HepG2 (cell line): Measurements from ENCODE around the gene SHFL. TPM values are rescaled to one million over a fixed set of nuclear protein-coding genes. Genes with fewer than 3 reads are reported as not detected.

ENCODE experiments used
- KAT7 ChIP-seq: IDR thresholded peaks from 2 replicates; pipeline ENCODE4 v1.6.1; 2018; ENCODE audit warnings: borderline replicate concordance, missing compliant biosample characterization
- NKX3-1 ChIP-seq: sonication (generic); formaldehyde crosslinking; IDR thresholded peaks from 2 replicates; pipeline ENCODE4 v1.5.0; 2020; ENCODE audit warnings: missing genetic modification reagents
- POLR2A ChIP-seq, 2 experiments: IDR thresholded peaks; 2 replicates each; pipeline ENCODE4 v1.6.1; 2011; ENCODE audit warnings: low read depth in 2 of 2, low read length in 2 of 2, mild to moderate bottlenecking in 1 of 2, moderate library complexity in 1 of 2; ENCODE audit not compliant: insufficient read depth in 1 of 2
- POLR2AphosphoS5 ChIP-seq: IDR thresholded peaks from 2 replicates; pipeline ENCODE4 v1.6.1; 2012; ENCODE audit warnings: low read depth, low read length
- REL ChIP-seq: sonication (generic); formaldehyde crosslinking; conservative IDR thresholded peaks from 2 replicates; pipeline ENCODE4 v1.8.0; 2022; ENCODE audit warnings: mild to moderate bottlenecking, missing genetic modification reagents, moderate library complexity
- SCMH1 ChIP-seq: sonication (generic); formaldehyde crosslinking; IDR thresholded peaks from 2 replicates; pipeline ENCODE4 v1.9.0; 2021; ENCODE audit warnings: missing genetic modification reagents, mild to moderate bottlenecking, borderline replicate concordance
- SOX6 ChIP-seq, 2 experiments: fragments of 450-650 bp in 1 of 2; sonication (generic) in 1 of 2; formaldehyde crosslinking in 1 of 2; IDR thresholded peaks; 2 replicates each; pipeline versions ENCODE4 v1.4.0 to v1.6.1; 2017 to 2020; ENCODE audit warnings: antibody characterized with exemption in 1 of 2, mild to moderate bottlenecking in 1 of 2, missing genetic modification reagents in 1 of 2
- ZBTB42 ChIP-seq: sonication (generic); formaldehyde crosslinking; IDR thresholded peaks from 2 replicates; pipeline ENCODE4 v1.5.0; 2020; ENCODE audit warnings: mild to moderate bottlenecking, missing genetic modification reagents
- ZNF468 ChIP-seq: sonication (generic); formaldehyde crosslinking; IDR thresholded peaks from 2 replicates; pipeline ENCODE4 v1.8.0; 2022; ENCODE audit warnings: mild to moderate bottlenecking, moderate library complexity, missing genetic modification reagents
- ZNF547 ChIP-seq: sonication (generic); formaldehyde crosslinking; IDR thresholded peaks from 2 replicates; pipeline ENCODE4 v1.5.1; 2020; ENCODE audit warnings: mild to moderate bottlenecking, missing genetic modification reagents
- ZSCAN9 ChIP-seq: IDR thresholded peaks from 2 replicates; pipeline ENCODE4 v1.6.1; 2016; ENCODE audit warnings: borderline replicate concordance
- polyA plus RNA-seq, 8 experiments: library from polyadenylated mRNA; depleted of rRNA in 3 of 8; stranded (reverse) in 7 of 8; unstranded in 1 of 8; fragments of >200 nt; fragmentation: Illumina TruSeq in 4 of 8; extraction: Trizol in 4 of 8; gene quantifications; 2 replicates each; pipeline versions ENCODE4 v1.2.1 to v1.2.3, GENCODE V29; 2011 to 2016; ENCODE audit warnings: low read depth in 4 of 8, missing spikeins in 1 of 8, mixed read lengths in 1 of 8; ENCODE audit not compliant: insufficient read depth in 1 of 8
- total RNA-seq, 5 experiments: library from RNA; depleted of rRNA; stranded (reverse); fragments of >200 nt; fragmentation: Illumina TruSeq; extraction: Trizol; gene quantifications; 2 replicates each; pipeline ENCODE4 v1.2.3, GENCODE V29; 2016; ENCODE audit warnings: low read depth in 1 of 5
- TF ChIP-seq, protein P1 (sequence below), 2 experiments: IDR thresholded peaks; 2 replicates each; pipeline ENCODE4 v1.6.1; 2011 to 2012; ENCODE audit warnings: low read length in 2 of 2, borderline replicate concordance in 1 of 2, low read depth in 1 of 2, mild to moderate bottlenecking in 1 of 2, moderate library complexity in 1 of 2
- TF ChIP-seq, protein P2 (sequence below): sonication (generic); formaldehyde crosslinking; IDR thresholded peaks from 2 replicates; pipeline ENCODE4 v1.4.0; 2020; ENCODE audit warnings: missing genetic modification reagents
- TF ChIP-seq, protein P3 (sequence below): sonication (generic); formaldehyde crosslinking; IDR thresholded peaks from 2 replicates; pipeline ENCODE4 v1.4.0; 2020; ENCODE audit warnings: mild to moderate bottlenecking, missing genetic modification reagents
- TF ChIP-seq, protein P4 (sequence below): IDR thresholded peaks from 2 replicates; pipeline ENCODE4 v1.6.1; 2016; ENCODE audit warnings: missing biosample characterization, missing genetic modification reagents, low read depth

The SHFL gene
- total and polyA plus RNA-seq, 2 of the 13 experiments (the other 11 are each of a cell fraction or from before 2014, with no cell fraction given): 12.3 to 36.4 TPM

DNA sequence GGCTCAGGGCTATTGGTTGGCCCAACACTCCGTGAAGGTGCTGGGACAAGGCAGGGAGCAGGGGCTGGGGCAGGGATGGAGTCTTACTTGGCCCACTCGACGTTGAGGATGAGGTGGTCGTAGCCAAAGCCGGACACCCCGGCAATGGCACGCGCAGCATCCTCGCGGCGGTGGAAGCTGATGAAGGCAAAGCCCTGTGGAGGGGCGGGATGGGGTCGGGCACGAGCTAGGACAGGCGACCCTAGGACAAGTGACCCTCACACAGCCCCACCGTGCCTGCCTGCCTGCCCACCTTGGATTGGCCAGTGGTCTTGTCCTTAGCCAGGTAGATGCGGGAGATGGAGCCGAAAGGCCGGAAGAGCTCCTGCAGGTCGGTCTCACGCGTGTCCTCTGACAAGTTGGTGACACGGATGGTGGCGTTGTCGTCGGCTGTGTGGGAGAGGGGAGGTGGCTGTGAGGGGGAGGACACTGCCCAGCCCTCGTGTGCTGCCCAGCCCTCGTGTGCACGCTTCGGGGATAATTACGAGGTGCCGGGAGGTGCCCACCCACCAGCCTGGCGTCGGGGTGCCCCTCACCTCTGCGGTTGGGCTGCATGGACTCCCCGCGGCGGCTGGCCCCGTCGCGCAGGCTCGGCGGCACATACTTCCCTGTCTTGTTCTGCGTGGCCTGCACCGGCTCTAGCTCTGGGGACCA is 29.4 kb downstream of the SHFL start (continued):
- TF ChIP-seq, protein P1, sequence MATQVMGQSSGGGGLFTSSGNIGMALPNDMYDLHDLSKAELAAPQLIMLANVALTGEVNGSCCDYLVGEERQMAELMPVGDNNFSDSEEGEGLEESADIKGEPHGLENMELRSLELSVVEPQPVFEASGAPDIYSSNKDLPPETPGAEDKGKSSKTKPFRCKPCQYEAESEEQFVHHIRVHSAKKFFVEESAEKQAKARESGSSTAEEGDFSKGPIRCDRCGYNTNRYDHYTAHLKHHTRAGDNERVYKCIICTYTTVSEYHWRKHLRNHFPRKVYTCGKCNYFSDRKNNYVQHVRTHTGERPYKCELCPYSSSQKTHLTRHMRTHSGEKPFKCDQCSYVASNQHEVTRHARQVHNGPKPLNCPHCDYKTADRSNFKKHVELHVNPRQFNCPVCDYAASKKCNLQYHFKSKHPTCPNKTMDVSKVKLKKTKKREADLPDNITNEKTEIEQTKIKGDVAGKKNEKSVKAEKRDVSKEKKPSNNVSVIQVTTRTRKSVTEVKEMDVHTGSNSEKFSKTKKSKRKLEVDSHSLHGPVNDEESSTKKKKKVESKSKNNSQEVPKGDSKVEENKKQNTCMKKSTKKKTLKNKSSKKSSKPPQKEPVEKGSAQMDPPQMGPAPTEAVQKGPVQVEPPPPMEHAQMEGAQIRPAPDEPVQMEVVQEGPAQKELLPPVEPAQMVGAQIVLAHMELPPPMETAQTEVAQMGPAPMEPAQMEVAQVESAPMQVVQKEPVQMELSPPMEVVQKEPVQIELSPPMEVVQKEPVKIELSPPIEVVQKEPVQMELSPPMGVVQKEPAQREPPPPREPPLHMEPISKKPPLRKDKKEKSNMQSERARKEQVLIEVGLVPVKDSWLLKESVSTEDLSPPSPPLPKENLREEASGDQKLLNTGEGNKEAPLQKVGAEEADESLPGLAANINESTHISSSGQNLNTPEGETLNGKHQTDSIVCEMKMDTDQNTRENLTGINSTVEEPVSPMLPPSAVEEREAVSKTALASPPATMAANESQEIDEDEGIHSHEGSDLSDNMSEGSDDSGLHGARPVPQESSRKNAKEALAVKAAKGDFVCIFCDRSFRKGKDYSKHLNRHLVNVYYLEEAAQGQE (IDR thresholded peaks at IDR 0.05; ENCODE audit: borderline replicate concordance in 1 of 2, low read depth in 1 of 2, low read length in 2 of 2): no peak
- TF ChIP-seq POLR2AphosphoS5: peak; percentile 23; the same call in 1 of the 2 replicates
- TF ChIP-seq ZSCAN9 (CRISPR knock-in tag): no peak
- TF ChIP-seq, protein P2, sequence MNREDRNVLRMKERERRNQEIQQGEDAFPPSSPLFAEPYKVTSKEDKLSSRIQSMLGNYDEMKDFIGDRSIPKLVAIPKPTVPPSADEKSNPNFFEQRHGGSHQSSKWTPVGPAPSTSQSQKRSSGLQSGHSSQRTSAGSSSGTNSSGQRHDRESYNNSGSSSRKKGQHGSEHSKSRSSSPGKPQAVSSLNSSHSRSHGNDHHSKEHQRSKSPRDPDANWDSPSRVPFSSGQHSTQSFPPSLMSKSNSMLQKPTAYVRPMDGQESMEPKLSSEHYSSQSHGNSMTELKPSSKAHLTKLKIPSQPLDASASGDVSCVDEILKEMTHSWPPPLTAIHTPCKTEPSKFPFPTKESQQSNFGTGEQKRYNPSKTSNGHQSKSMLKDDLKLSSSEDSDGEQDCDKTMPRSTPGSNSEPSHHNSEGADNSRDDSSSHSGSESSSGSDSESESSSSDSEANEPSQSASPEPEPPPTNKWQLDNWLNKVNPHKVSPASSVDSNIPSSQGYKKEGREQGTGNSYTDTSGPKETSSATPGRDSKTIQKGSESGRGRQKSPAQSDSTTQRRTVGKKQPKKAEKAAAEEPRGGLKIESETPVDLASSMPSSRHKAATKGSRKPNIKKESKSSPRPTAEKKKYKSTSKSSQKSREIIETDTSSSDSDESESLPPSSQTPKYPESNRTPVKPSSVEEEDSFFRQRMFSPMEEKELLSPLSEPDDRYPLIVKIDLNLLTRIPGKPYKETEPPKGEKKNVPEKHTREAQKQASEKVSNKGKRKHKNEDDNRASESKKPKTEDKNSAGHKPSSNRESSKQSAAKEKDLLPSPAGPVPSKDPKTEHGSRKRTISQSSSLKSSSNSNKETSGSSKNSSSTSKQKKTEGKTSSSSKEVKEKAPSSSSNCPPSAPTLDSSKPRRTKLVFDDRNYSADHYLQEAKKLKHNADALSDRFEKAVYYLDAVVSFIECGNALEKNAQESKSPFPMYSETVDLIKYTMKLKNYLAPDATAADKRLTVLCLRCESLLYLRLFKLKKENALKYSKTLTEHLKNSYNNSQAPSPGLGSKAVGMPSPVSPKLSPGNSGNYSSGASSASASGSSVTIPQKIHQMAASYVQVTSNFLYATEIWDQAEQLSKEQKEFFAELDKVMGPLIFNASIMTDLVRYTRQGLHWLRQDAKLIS (CRISPR knock-in tag): no peak
- TF ChIP-seq ZBTB42 (CRISPR knock-in tag): no peak
- TF ChIP-seq NKX3-1 (CRISPR knock-in tag): no peak
- TF ChIP-seq KAT7 (CRISPR knock-in tag): no peak
- TF ChIP-seq, protein P3, sequence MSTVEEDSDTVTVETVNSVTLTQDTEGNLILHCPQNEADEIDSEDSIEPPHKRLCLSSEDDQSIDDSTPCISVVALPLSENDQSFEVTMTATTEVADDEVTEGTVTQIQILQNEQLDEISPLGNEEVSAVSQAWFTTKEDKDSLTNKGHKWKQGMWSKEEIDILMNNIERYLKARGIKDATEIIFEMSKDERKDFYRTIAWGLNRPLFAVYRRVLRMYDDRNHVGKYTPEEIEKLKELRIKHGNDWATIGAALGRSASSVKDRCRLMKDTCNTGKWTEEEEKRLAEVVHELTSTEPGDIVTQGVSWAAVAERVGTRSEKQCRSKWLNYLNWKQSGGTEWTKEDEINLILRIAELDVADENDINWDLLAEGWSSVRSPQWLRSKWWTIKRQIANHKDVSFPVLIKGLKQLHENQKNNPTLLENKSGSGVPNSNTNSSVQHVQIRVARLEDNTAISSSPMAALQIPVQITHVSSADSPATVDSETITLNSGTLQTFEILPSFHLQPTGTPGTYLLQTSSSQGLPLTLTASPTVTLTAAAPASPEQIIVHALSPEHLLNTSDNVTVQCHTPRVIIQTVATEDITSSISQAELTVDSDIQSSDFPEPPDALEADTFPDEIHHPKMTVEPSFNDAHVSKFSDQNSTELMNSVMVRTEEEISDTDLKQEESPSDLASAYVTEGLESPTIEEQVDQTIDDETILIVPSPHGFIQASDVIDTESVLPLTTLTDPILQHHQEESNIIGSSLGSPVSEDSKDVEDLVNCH (CRISPR knock-in tag): no peak
- no peak for TF ChIP-seq SOX6 (IDR thresholded peaks at IDR 0.05)
- no peak for TF ChIP-seq SOX6 (CRISPR knock-in tag; IDR thresholded peaks at IDR 0.05)
- no peak for TF ChIP-seq ZNF468 (CRISPR knock-in tag)
- no peak for TF ChIP-seq SCMH1 (CRISPR knock-in tag)
- TF ChIP-seq REL (CRISPR knock-in tag): no peak
- no peak for TF ChIP-seq ZNF547 (CRISPR knock-in tag)
- peak; percentile 16 to 63; a peak in 3 of 4 replicates for TF ChIP-seq POLR2A (IDR thresholded peaks at IDR 0.05; ENCODE audit: insufficient read depth in 1 of 2, low read depth in 2 of 2, low read length in 2 of 2)
- TF ChIP-seq, protein P4, sequence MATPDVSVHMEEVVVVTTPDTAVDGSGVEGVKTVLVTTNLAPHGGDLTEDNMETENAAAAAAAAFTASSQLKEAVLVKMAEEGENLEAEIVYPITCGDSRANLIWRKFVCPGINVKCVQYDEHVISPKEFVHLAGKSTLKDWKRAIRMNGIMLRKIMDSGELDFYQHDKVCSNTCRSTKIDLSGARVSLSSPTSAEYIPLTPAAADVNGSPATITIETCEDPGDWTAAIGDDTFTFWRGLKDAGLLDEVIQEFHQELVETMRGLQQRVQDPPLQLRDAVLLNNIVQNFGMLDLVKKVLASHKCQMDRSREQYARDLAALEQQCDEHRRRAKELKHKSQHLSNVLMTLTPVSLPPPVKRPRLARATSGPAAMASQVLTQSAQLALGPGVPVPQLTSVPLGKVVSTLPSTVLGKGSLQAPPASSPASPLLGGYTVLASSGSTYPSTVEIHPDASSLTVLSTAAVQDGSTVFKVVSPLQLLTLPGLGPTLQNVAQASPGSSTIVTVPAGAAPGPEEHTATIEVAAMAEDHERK (CRISPR knock-in tag): no peak
